Astrocyte (in vitro differentiated cells and primary cell): ENCODE data around the gene PNPLA3. TPM values are rescaled to one million over a fixed set of nuclear protein-coding genes. Genes with fewer than 3 reads are reported as not detected.

ENCODE experiments used
- DNase-seq: peaks from one replicate; pipeline ENCODE4 v3.0.0-alpha.2; 2010; ENCODE audit warnings: low read depth
- FAIRE-seq: peaks from 2 replicates; lab custom pipeline; 2011; peaks lifted over from hg19 to GRCh38; lab: Jason Lieb, UNC
- H2AFZ ChIP-seq: 2 replicates; pipeline ENCODE4 v1.6.0; 2012; ENCODE audit warnings: low read depth, low read length, inconsistent platforms
- H3K27ac ChIP-seq: 2 replicates; pipeline ENCODE4 v1.5.1; 2011; ENCODE audit warnings: low read depth, low read length, inconsistent platforms
- H3K27me3 ChIP-seq: 2 replicates; pipeline ENCODE4 v1.6.0; 2011; ENCODE audit warnings: low read length, inconsistent platforms; ENCODE audit not compliant: insufficient read depth
- H3K36me3 ChIP-seq: 2 replicates; pipeline ENCODE4 v1.5.1; 2011; ENCODE audit warnings: low read length, inconsistent platforms; ENCODE audit not compliant: insufficient read depth
- H3K4me1 ChIP-seq: 2 replicates; pipeline ENCODE4 v1.5.1; 2011; ENCODE audit warnings: low read length, inconsistent platforms; ENCODE audit not compliant: insufficient read depth
- H3K4me2 ChIP-seq: 2 replicates; pipeline ENCODE4 v1.6.0; 2012; ENCODE audit warnings: low read length, inconsistent platforms
- H3K4me3 ChIP-seq: 2 replicates; pipeline ENCODE4 v1.5.1; 2011; ENCODE audit warnings: low read depth, mild to moderate bottlenecking, low read length, inconsistent platforms; ENCODE audit not compliant: insufficient read depth
- H3K79me2 ChIP-seq: 2 replicates; pipeline ENCODE4 v1.6.0; 2012; ENCODE audit warnings: mild to moderate bottlenecking, low read length, inconsistent platforms; ENCODE audit not compliant: insufficient read depth
- H3K9ac ChIP-seq: 2 replicates; pipeline ENCODE4 v1.6.0; 2012; ENCODE audit warnings: mild to moderate bottlenecking, low read length, inconsistent platforms
- H3K9me3 ChIP-seq: 2 replicates; pipeline ENCODE4 v1.5.1; 2012; ENCODE audit warnings: low read depth, mild to moderate bottlenecking, low read length, inconsistent platforms; ENCODE audit not compliant: insufficient read depth
- H4K20me1 ChIP-seq: 2 replicates; pipeline ENCODE4 v1.6.0; 2012; ENCODE audit warnings: low read length, inconsistent platforms; ENCODE audit not compliant: insufficient read depth
- H3K27ac Mint-ChIP-seq: one replicate; pipeline ENCODE4 v1.8.0; 2021; ENCODE audit warnings: mild to moderate bottlenecking, mixed read lengths; ENCODE audit not compliant: unreplicated experiment
- H3K27me3 Mint-ChIP-seq: one replicate; pipeline ENCODE4 v1.8.0; 2021; ENCODE audit warnings: low read depth, mixed read lengths; ENCODE audit not compliant: unreplicated experiment
- H3K36me3 Mint-ChIP-seq: one replicate; pipeline ENCODE4 v1.8.0; 2021; ENCODE audit warnings: low read depth, mixed read lengths; ENCODE audit not compliant: unreplicated experiment
- H3K4me1 Mint-ChIP-seq: one replicate; pipeline ENCODE4 v1.8.0; 2021; ENCODE audit warnings: low read depth, mixed read lengths; ENCODE audit not compliant: unreplicated experiment
- H3K4me3 Mint-ChIP-seq: one replicate; pipeline ENCODE4 v1.8.0; 2021; ENCODE audit warnings: mild to moderate bottlenecking, moderate library complexity, mixed read lengths; ENCODE audit not compliant: unreplicated experiment
- H3K9me3 Mint-ChIP-seq: one replicate; pipeline ENCODE4 v1.8.0; 2021; ENCODE audit warnings: mild to moderate bottlenecking, mixed read lengths; ENCODE audit not compliant: unreplicated experiment
- EZH2 ChIP-seq: IDR thresholded peaks from 2 replicates; pipeline ENCODE4 v1.6.1; 2012; ENCODE audit warnings: mild to moderate bottlenecking, low read length, inconsistent platforms; ENCODE audit not compliant: insufficient read depth
- total RNA-seq: library from RNA; stranded (reverse); gene quantifications from 2 replicates; pipeline ENCODE4 v1.2.1, GENCODE V29; 2021
- TF ChIP-seq, protein P1 (sequence below): IDR thresholded peaks from 2 replicates; pipeline ENCODE4 v1.5.1; 2011; ENCODE audit warnings: low read depth, mild to moderate bottlenecking, inconsistent platforms, low read length, moderate library complexity; ENCODE audit not compliant: insufficient read depth

The PNPLA3 gene
- total RNA-seq, 1 donor from 2014 or later, result 10.8 TPM

DNA sequence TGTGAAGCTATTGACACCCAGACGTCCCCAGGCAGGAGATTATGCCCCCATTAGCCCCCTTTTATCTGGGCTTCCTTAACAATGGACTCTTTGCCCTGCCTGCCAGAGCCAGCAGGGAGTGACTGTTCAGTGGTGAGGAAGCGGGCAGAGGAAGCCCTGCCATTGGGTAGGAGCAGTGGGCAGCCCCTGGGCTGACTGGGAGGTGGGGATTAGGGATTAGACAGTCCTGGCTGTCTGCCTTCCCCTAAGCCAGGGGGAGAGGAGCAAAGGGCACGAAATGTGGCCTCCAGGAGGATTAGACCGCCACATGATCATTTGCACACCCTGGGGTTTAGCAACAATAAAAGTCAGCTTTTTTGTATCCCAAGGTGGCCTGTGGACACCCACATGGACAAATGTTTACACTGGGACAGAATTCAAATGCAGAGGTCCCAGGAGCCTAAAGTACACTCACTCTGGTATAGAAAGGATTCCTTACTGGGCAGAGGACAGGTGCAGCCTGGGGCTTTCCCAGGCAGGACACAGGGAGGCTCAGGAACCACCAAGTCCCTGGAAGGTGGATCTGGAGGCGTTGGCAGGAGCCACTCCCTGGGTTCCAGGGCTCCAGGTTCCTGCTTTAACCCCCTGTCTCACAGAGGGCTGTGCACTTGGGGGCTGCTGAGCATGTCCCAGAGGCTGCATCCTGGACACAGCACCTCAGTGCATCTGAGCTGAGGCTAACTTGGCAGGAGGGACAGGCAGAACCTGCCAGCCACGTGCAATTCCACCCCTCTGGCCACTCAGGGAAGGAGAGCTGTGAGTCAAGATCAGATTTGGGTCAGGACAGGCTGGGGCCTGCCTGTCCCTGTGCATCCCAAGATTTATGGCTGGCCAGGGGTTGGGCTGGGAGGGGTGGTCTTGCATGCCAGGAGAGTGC lies 2.1 kb downstream of the PNPLA3 start:
- no peaks in the 10 kb centered on the region for H3K9me3 Mint-ChIP-seq
- no peak for FAIRE-seq
- Histone ChIP-seq H3K4me1 (peaks cover 37% of the 10 kb centered on the region), H3K4me2 (peak overlapping the region; percentile 94), H3K27ac (peak overlapping the region; percentile 7), H3K36me3 (peaks cover 20% of the 10 kb centered on the region), H3K79me2 (peaks cover 19% of the 10 kb centered on the region), H2AFZ (no peak overlapping the region), H4K20me1 (peaks cover 42% of the 10 kb centered on the region), H3K27me3 (no peaks in the 10 kb centered on the region), H3K9ac (peak overlapping the region; percentile 79), H3K9me3 (no peaks in the 10 kb centered on the region), H3K4me3 (peak overlapping the region; percentile 67)
- TF ChIP-seq, protein P1, sequence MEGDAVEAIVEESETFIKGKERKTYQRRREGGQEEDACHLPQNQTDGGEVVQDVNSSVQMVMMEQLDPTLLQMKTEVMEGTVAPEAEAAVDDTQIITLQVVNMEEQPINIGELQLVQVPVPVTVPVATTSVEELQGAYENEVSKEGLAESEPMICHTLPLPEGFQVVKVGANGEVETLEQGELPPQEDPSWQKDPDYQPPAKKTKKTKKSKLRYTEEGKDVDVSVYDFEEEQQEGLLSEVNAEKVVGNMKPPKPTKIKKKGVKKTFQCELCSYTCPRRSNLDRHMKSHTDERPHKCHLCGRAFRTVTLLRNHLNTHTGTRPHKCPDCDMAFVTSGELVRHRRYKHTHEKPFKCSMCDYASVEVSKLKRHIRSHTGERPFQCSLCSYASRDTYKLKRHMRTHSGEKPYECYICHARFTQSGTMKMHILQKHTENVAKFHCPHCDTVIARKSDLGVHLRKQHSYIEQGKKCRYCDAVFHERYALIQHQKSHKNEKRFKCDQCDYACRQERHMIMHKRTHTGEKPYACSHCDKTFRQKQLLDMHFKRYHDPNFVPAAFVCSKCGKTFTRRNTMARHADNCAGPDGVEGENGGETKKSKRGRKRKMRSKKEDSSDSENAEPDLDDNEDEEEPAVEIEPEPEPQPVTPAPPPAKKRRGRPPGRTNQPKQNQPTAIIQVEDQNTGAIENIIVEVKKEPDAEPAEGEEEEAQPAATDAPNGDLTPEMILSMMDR, result no peak
- no peak for TF ChIP-seq EZH2
- peak overlapping the region; percentile 83 for H3K4me3 Mint-ChIP-seq
- peak overlapping the region; percentile 77 for H3K27ac Mint-ChIP-seq
- H3K27me3 Mint-ChIP-seq, result peaks cover 1% of the 10 kb centered on the region
- peaks cover 37% of the 10 kb centered on the region for H3K4me1 Mint-ChIP-seq
- H3K36me3 Mint-ChIP-seq, result peaks cover 2% of the 10 kb centered on the region
- no peak for DNase-seq

DNA sequence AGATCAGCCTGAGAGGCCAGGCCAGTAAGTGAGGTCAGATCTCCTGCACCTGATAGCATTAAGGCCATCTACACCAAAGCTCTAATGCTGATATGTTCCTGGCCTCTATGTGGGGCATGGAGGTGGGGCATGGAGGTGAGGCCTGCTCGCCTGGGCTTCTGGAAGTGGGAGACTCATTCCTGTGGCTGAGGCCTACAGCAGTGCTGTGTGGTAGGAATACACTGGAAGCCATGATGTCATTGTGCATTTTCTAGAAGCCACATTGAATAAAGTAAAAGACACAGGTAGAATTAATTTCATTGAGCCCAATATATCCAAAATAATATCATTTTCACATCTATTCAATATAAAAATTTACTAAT lies 2.7 kb downstream of the PNPLA3 start:
- DNase-seq, result no peak
- H3K4me3 Mint-ChIP-seq, result no peak overlapping the region
- H3K9ac ChIP-seq, result no peak overlapping the region
- H4K20me1 ChIP-seq, result peaks cover 44% of the 10 kb centered on the region
- no peak for FAIRE-seq
- peaks cover 30% of the 10 kb centered on the region for H3K4me1 Mint-ChIP-seq
- H3K27me3 ChIP-seq, result no peaks in the 10 kb centered on the region
- H3K27me3 Mint-ChIP-seq, result no peaks in the 10 kb centered on the region
- H3K27ac ChIP-seq, result no peak overlapping the region
- TF ChIP-seq, protein P1, result no peak
- TF ChIP-seq EZH2, result no peak
- no peak overlapping the region for H3K4me3 ChIP-seq
- peaks cover 2% of the 10 kb centered on the region for H3K36me3 Mint-ChIP-seq
- H2AFZ ChIP-seq, result no peak overlapping the region
- no peaks in the 10 kb centered on the region for H3K9me3 Mint-ChIP-seq
- peak overlapping the region; percentile 9 for H3K27ac Mint-ChIP-seq
- H3K4me2 ChIP-seq, result peak overlapping the region; percentile 94
- peaks cover 30% of the 10 kb centered on the region for H3K4me1 ChIP-seq
- peaks cover 20% of the 10 kb centered on the region for H3K36me3 ChIP-seq
- H3K9me3 ChIP-seq, result no peaks in the 10 kb centered on the region
- peaks cover 19% of the 10 kb centered on the region for H3K79me2 ChIP-seq

GRCh38 chr22:43928468-43928867 lies 4.9 kb downstream of the PNPLA3 start:
- no peaks in the 10 kb centered on the region for H3K27me3 Mint-ChIP-seq
- H3K4me3 Mint-ChIP-seq, result no peak overlapping the region
- H4K20me1 ChIP-seq, result peaks cover 61% of the 10 kb centered on the region
- H3K4me3 ChIP-seq, result no peak overlapping the region
- H3K4me1 Mint-ChIP-seq, result peaks cover 15% of the 10 kb centered on the region
- no peak overlapping the region for H3K4me2 ChIP-seq
- H3K27ac Mint-ChIP-seq, result no peak overlapping the region
- no peak overlapping the region for H2AFZ ChIP-seq
- peaks cover 19% of the 10 kb centered on the region for H3K79me2 ChIP-seq
- H3K27me3 ChIP-seq, result no peaks in the 10 kb centered on the region
- TF ChIP-seq EZH2, result no peak
- TF ChIP-seq, protein P1, result no peak
- no peaks in the 10 kb centered on the region for H3K9me3 ChIP-seq
- FAIRE-seq (no peak), DNase-seq (no peak)
- H3K9ac ChIP-seq, result no peak overlapping the region
- H3K9me3 Mint-ChIP-seq, result no peaks in the 10 kb centered on the region
- H3K36me3 ChIP-seq, result peaks cover 27% of the 10 kb centered on the region
- H3K4me1 ChIP-seq, result peaks cover 12% of the 10 kb centered on the region
- H3K27ac ChIP-seq, result no peak overlapping the region
- H3K36me3 Mint-ChIP-seq, result peaks cover 9% of the 10 kb centered on the region
